Naive thymus-derived CD4-positive, alpha-beta T cell (primary cell): ENCODE data around the gene DDX31. TPM values are rescaled to one million over a fixed set of nuclear protein-coding genes. Genes with fewer than 3 reads are reported as not detected.

Experiments used
- ATAC-seq: fragments of 150-1000 bp; cut with Tn5 transposase; 2 replicates; pipeline ENCODE4 v1.10.0; 2021; ENCODE audit warnings: mild to moderate bottlenecking, moderate library complexity
- CTCF ChIA-PET: fragments of 350-600 bp; sonication (Branson Sonifier 250); formaldehyde crosslinking; loops from one replicate; lab custom pipeline; 2021; ENCODE audit warnings: antibody characterized with exemption; lab: Charles Lee
- POLR2A ChIA-PET: fragments of 350-600 bp; sonication (Branson Sonifier 250); formaldehyde crosslinking; loops from one replicate; lab custom pipeline; 2021; ENCODE audit warnings: antibody characterized with exemption, inconsistent platforms; lab: Charles Lee
- DNase-seq, 9 donors: peaks; one replicate each; pipeline versions ENCODE4 v3.0.0 to v3.0.0-alpha.2; 2020 to 2022; ENCODE audit warnings: mixed read lengths in 1 of 9
- H3K27ac ChIP-seq: one replicate; pipeline ENCODE4 v1.7.0; 2013; ENCODE audit warnings: mild to moderate bottlenecking, low read depth, low read length, moderate library complexity
- H3K27me3 ChIP-seq, 2 donors: one replicate each; pipeline ENCODE4 v1.7.0; 2013; ENCODE audit warnings: low read length in 2 of 2, mild to moderate bottlenecking in 2 of 2, moderate library complexity in 2 of 2; ENCODE audit not compliant: control insufficient read depth in 2 of 2, insufficient read depth in 2 of 2
- H3K36me3 ChIP-seq, 3 experiments: 1 replicate in 2 of 3; 2 replicates in 1 of 3; pipeline ENCODE4 v1.7.0; 2013; ENCODE audit warnings: low read length in 3 of 3, mild to moderate bottlenecking in 3 of 3, moderate library complexity in 1 of 3; ENCODE audit not compliant: insufficient read depth in 3 of 3, control insufficient read depth in 2 of 3
- H3K4me1 ChIP-seq, 2 donors: one replicate each; pipeline ENCODE4 v1.7.0; 2013; ENCODE audit warnings: low read length in 2 of 2, mild to moderate bottlenecking in 2 of 2, moderate library complexity in 1 of 2; ENCODE audit not compliant: control insufficient read depth in 2 of 2, insufficient read depth in 2 of 2
- H3K4me3 ChIP-seq: 2 replicates; pipeline ENCODE4 v1.7.0; 2013; ENCODE audit warnings: mild to moderate bottlenecking, low read length
- H3K9me3 ChIP-seq, 3 experiments: 1 replicate in 2 of 3; 2 replicates in 1 of 3; pipeline ENCODE4 v1.7.0; 2013; ENCODE audit warnings: low read length in 3 of 3; ENCODE audit not compliant: control insufficient read depth in 2 of 3
- H3K27ac Mint-ChIP-seq, 9 donors: one replicate each; pipeline ENCODE4 v1.8.0; 2020 to 2022; ENCODE audit warnings: mixed read lengths in 9 of 9, mild to moderate bottlenecking in 8 of 9, moderate library complexity in 5 of 9, inconsistent platforms in 2 of 9
- H3K27me3 Mint-ChIP-seq, 5 donors: one replicate each; pipeline ENCODE4 v1.8.0; 2021 to 2022; ENCODE audit warnings: mixed read lengths in 5 of 5, mild to moderate bottlenecking in 1 of 5
- H3K36me3 Mint-ChIP-seq, 5 donors: one replicate each; pipeline ENCODE4 v1.8.0; 2020 to 2022; ENCODE audit warnings: mixed read lengths in 5 of 5, mild to moderate bottlenecking in 3 of 5, inconsistent platforms in 1 of 5
- H3K4me1 Mint-ChIP-seq, 7 donors: one replicate each; pipeline ENCODE4 v1.8.0; 2020 to 2022; ENCODE audit warnings: mixed read lengths in 7 of 7, mild to moderate bottlenecking in 3 of 7, inconsistent platforms in 1 of 7
- H3K4me3 Mint-ChIP-seq, 10 donors: one replicate each; pipeline ENCODE4 v1.8.0; 2020 to 2022; ENCODE audit warnings: mild to moderate bottlenecking in 10 of 10, mixed read lengths in 10 of 10, moderate library complexity in 6 of 10, inconsistent platforms in 2 of 10
- H3K9me3 Mint-ChIP-seq, 11 donors: one replicate each; pipeline ENCODE4 v1.8.0; 2020 to 2022; ENCODE audit warnings: mixed read lengths in 11 of 11, mild to moderate bottlenecking in 4 of 11, inconsistent platforms in 1 of 11, moderate library complexity in 1 of 11
- intact Hi-C, 2 donors: fragments of 100-400 bp; cut with micrococcal nuclease; formaldehyde crosslinking; loops; one replicate each; pipeline ENCODE4 v1.15.1; 2023
- polyA plus RNA-seq, 2 donors: library from polyadenylated mRNA; unstranded; fragments of 300-500 nt; fragmentation: Illumina TruSeq; gene quantifications; one replicate each; pipeline ENCODE4 v1.2.3, GENCODE V29; 2021
- total RNA-seq, 6 experiments: library from RNA in 5 of 6; stranded (reverse) in 5 of 6; gene quantifications; 1 replicate in 5 of 6; 2 replicates in 1 of 6; pipeline ENCODE4 v1.2.3 and lab custom pipeline; 2021 to 2026

The DDX31 gene
- total and polyA plus RNA-seq, 7 experiments from 2014 or later, result 8.2 to 28.0 (median 18.2) TPM

- Mint-ChIP-seq H3K4me3 (no peak overlapping the region), H3K27me3 (no peaks in the 10 kb centered on the region), H3K27ac (no peak overlapping the region), H3K9me3 (no peaks in the 10 kb centered on the region), H3K4me1 (peaks cover 0 to 2% (median 0%) of the 10 kb centered on the region in 7 donors), H3K36me3 (peaks cover 3 to 95% (median 62%) of the 10 kb centered on the region in 5 donors)
- H3K4me3 ChIP-seq, result no peak overlapping the region
- ChIA-PET CTCF (no interaction called here), POLR2A (no interaction called here)
- peaks cover 8 to 84% (median 25%) of the 10 kb centered on the region in 3 experiments for H3K36me3 ChIP-seq
- ATAC-seq, result no peak
- H3K9me3 ChIP-seq, result no peaks in the 10 kb centered on the region
- no peak overlapping the region for H3K27ac ChIP-seq
- DNase-seq, result no peak
- no peaks in the 10 kb centered on the region for H3K27me3 ChIP-seq
- no peaks in the 10 kb centered on the region for H3K4me1 ChIP-seq
- intact Hi-C loops, result no loop called here
Observed at GRCh38 chr9:132610661-132611060, 59.1 kb downstream of the DDX31 start.

GRCh38 chr9:132609829-132610228 is 60.0 kb downstream of the DDX31 start:
- peaks cover 8 to 81% (median 25%) of the 10 kb centered on the region in 3 experiments for H3K36me3 ChIP-seq
- no peak for ATAC-seq

GRCh38 chr9:132609184-132609583 is 60.6 kb downstream of the DDX31 start:
- H3K4me3 Mint-ChIP-seq, result no peak overlapping the region
- intact Hi-C loops, result no loop called here
- Histone ChIP-seq H3K36me3 (peaks cover 8 to 81% (median 25%) of the 10 kb centered on the region in 3 experiments), H3K9me3 (no peaks in the 10 kb centered on the region), H3K4me3 (no peak overlapping the region), H3K4me1 (no peaks in the 10 kb centered on the region), H3K27ac (no peak overlapping the region), H3K27me3 (no peaks in the 10 kb centered on the region)
- no peak overlapping the region for H3K27ac Mint-ChIP-seq
- peaks cover 3 to 95% (median 61%) of the 10 kb centered on the region in 5 donors for H3K36me3 Mint-ChIP-seq
- ATAC-seq (no peak), DNase-seq (no peak)
- no peaks in the 10 kb centered on the region for H3K4me1 Mint-ChIP-seq
- no peaks in the 10 kb centered on the region for H3K27me3 Mint-ChIP-seq
- no peaks in the 10 kb centered on the region for H3K9me3 Mint-ChIP-seq
- CTCF ChIA-PET, result no interaction called here
- POLR2A ChIA-PET, result no interaction called here

More at GRCh38 chr9:132609829-132610228, 60.0 kb downstream of the DDX31 start:
- Histone ChIP-seq H3K9me3 (no peaks in the 10 kb centered on the region), H3K27ac (no peak overlapping the region), H3K27me3 (no peaks in the 10 kb centered on the region), H3K4me3 (no peak overlapping the region), H3K4me1 (no peaks in the 10 kb centered on the region)
- ChIA-PET CTCF (no interaction called here), POLR2A (no interaction called here)
- intact Hi-C loops, result no loop called here
- H3K27me3 Mint-ChIP-seq, result no peaks in the 10 kb centered on the region
- peaks cover 3 to 95% (median 61%) of the 10 kb centered on the region in 5 donors for H3K36me3 Mint-ChIP-seq
- DNase-seq, result no peak
- H3K4me1 Mint-ChIP-seq, result no peaks in the 10 kb centered on the region
- no peak overlapping the region for H3K27ac Mint-ChIP-seq
- H3K4me3 Mint-ChIP-seq, result no peak overlapping the region
- H3K9me3 Mint-ChIP-seq, result no peaks in the 10 kb centered on the region

DNA sequence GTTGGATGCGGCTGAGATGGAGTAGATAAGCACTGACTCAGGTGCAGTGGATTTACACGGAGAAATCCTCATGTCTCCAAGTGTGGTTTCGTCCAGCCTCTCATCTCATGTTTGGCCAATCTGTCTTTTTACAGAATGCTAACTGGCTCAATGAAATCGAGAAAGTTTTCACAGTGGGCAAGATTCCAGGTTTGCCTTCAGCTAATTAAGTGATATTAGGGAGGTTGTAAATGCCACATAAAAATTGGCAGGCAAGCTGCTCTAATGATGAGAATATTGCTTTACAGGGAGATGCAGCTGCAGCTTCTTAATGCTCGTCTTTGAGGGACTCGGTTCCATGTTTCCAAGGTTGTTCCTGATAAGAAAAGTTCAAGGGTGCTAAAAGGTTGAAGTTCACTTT is 63.7 kb downstream of the DDX31 start:
- no peak overlapping the region for H3K4me3 Mint-ChIP-seq
- intact Hi-C loops, result no loop called here
- POLR2A ChIA-PET, result no interaction called here
- H3K4me1 Mint-ChIP-seq, result peaks cover 0 to 11% (median 0%) of the 10 kb centered on the region in 7 donors
- Histone ChIP-seq H3K4me3 (no peak overlapping the region), H3K4me1 (no peaks in the 10 kb centered on the region), H3K27ac (no peak overlapping the region), H3K36me3 (peaks cover 0 to 88% (median 18%) of the 10 kb centered on the region in 3 experiments), H3K9me3 (no peaks in the 10 kb centered on the region), H3K27me3 (no peaks in the 10 kb centered on the region)
- H3K36me3 Mint-ChIP-seq, result peaks cover 3 to 98% (median 76%) of the 10 kb centered on the region in 5 donors
- H3K9me3 Mint-ChIP-seq, result no peaks in the 10 kb centered on the region
- no peak for DNase-seq
- H3K27me3 Mint-ChIP-seq, result no peaks in the 10 kb centered on the region
- CTCF ChIA-PET, result no interaction called here
- no peak overlapping the region for H3K27ac Mint-ChIP-seq
- ATAC-seq, result no peak

- no peaks in the 10 kb centered on the region for H3K4me1 ChIP-seq
- ATAC-seq (no peak), DNase-seq (no peak)
- Mint-ChIP-seq H3K36me3 (peaks cover 5 to 98% (median 76%) of the 10 kb centered on the region in 5 donors), H3K9me3 (no peaks in the 10 kb centered on the region), H3K27ac (no peak overlapping the region), H3K4me3 (no peak overlapping the region), H3K27me3 (peaks cover 0 to 2% (median 0%) of the 10 kb centered on the region in 5 donors), H3K4me1 (peaks cover 0 to 11% (median 0%) of the 10 kb centered on the region in 7 donors)
- no peak overlapping the region for H3K27ac ChIP-seq
- no peaks in the 10 kb centered on the region for H3K9me3 ChIP-seq
- peaks cover 0 to 88% (median 11%) of the 10 kb centered on the region in 3 experiments for H3K36me3 ChIP-seq
- intact Hi-C loops, result no loop called here
- no peaks in the 10 kb centered on the region for H3K27me3 ChIP-seq
- CTCF ChIA-PET, result no interaction called here
- no peak overlapping the region for H3K4me3 ChIP-seq
- POLR2A ChIA-PET, result no interaction called here
Observed at GRCh38 chr9:132605387-132605786, 64.4 kb downstream of the DDX31 start.

GRCh38 chr9:132602207-132602606 is 67.6 kb downstream of the DDX31 start:
- ATAC-seq (no peak), DNase-seq (no peak)
- no peaks in the 10 kb centered on the region for H3K9me3 ChIP-seq
- no peaks in the 10 kb centered on the region for H3K9me3 Mint-ChIP-seq
- H3K27ac ChIP-seq, result no peak overlapping the region
- H3K27me3 Mint-ChIP-seq, result peaks cover 0 to 11% (median 4%) of the 10 kb centered on the region in 5 donors
- CTCF ChIA-PET, result no interaction called here
- POLR2A ChIA-PET, result no interaction called here
- H3K36me3 Mint-ChIP-seq, result peaks cover 4 to 98% (median 79%) of the 10 kb centered on the region in 5 donors
- no peaks in the 10 kb centered on the region for H3K4me1 ChIP-seq
- no peak overlapping the region for H3K4me3 ChIP-seq
- no peaks in the 10 kb centered on the region for H3K27me3 ChIP-seq
- H3K4me3 Mint-ChIP-seq, result no peak overlapping the region
- peaks cover 0 to 11% (median 0%) of the 10 kb centered on the region in 7 donors for H3K4me1 Mint-ChIP-seq
- H3K36me3 ChIP-seq, result peaks cover 0 to 86% (median 3%) of the 10 kb centered on the region in 3 experiments
- intact Hi-C loops, result no loop called here
- H3K27ac Mint-ChIP-seq, result no peak overlapping the region

- Histone ChIP-seq H3K4me3 (no peak overlapping the region), H3K27ac (no peak overlapping the region), H3K9me3 (no peaks in the 10 kb centered on the region), H3K36me3 (peaks cover 0 to 85% (median 3%) of the 10 kb centered on the region in 3 experiments), H3K4me1 (no peaks in the 10 kb centered on the region), H3K27me3 (no peaks in the 10 kb centered on the region)
- Mint-ChIP-seq H3K9me3 (no peaks in the 10 kb centered on the region), H3K27ac (peak overlapping the region in 2 of 9 donors; percentile 53 to 59), H3K36me3 (peaks cover 7 to 97% (median 87%) of the 10 kb centered on the region in 5 donors), H3K4me1 (peaks cover 0 to 14% (median 0%) of the 10 kb centered on the region in 7 donors), H3K4me3 (no peak overlapping the region), H3K27me3 (peaks cover 0 to 23% (median 8%) of the 10 kb centered on the region in 5 donors)
- POLR2A ChIA-PET, result no interaction called here
- ATAC-seq (no peak), DNase-seq (no peak)
- CTCF ChIA-PET, result interaction anchor here (0.6 kb wide), 1 partner anchor 611 kb away, joined by 4 read pairs; no protein-coding TSS in a partner anchor
- intact Hi-C loops, result no loop called here
Observed at GRCh38 chr9:132600326-132600984, 69.3 kb downstream of the DDX31 start.
